GM04504 (cell line): Measurements from ENCODE around the gene SELPLG.
A peak's percentile ranks its signal among the peaks of the same experiment; 100 is the strongest.
"Not testable (repeated sequence)": the region's sequence is repeated elsewhere in the genome, so short reads cannot be mapped to it uniquely, and the experiment has no call there.

Experiments
- DNase-seq: peaks from one replicate; pipeline ENCODE4 v3.0.0-alpha.2; 2012; ENCODE audit warnings: low read depth

The SELPLG gene

GRCh38 chr12:108618953-108619274 lies 14.8 kb downstream of the SELPLG start:
- not testable (repeated sequence) for DNase-seq

GRCh38 chr12:108618079-108618952 lies 15.4 kb downstream of the SELPLG start:
- DNase-seq = no peak

DNA sequence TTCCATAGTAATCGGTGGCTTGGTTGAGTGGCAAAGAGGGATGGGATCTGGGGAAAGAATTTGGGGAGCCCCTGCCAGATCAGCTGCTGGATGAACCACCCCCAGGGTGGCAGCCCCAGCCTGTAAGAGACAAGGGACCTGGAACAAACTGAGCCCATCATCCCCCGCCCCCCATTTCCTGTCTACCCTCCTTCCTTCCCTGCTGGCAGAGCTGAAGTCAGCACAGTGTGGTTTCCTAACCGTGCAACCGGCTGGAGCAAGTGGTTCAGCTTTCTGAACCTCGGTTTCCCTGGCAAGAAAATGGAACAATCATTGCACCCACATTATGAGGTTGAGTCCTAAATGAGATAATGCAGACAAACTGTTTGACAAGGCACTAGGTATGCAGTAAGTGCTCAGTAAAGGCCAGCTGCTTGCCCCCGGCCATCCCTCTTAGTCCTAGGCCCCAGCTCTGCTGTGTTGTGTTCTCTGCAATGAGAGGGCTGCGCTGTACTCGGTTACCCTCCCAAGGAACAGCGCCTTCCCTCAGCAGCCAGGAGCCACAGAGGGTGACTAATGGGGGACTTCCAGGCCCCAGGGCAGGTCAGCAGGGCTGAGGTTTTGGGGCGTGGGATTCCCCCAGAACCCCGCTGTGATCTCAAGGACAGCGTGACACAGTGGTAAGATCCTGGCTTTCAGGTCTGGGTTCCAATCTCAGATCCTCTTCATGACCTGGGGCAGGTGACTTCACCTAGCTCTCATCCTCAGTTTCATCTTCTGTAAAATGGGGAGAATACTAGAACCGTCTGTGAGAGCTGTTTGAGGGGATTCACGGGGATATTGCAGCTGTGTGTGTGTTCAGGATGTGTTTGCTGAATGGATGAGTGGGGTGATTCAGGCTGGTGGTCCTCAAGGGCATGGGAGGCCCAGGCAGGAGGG lies 16.5 kb downstream of the SELPLG start:
- no peak for DNase-seq

- DNase-seq = no peak
These were observed 17.3 kb downstream of the SELPLG start for GRCh38 chr12:108616359-108616758.

- DNase-seq = no peak
These were observed 17.8 kb downstream of the SELPLG start for GRCh38 chr12:108615918-108616317.

DNA sequence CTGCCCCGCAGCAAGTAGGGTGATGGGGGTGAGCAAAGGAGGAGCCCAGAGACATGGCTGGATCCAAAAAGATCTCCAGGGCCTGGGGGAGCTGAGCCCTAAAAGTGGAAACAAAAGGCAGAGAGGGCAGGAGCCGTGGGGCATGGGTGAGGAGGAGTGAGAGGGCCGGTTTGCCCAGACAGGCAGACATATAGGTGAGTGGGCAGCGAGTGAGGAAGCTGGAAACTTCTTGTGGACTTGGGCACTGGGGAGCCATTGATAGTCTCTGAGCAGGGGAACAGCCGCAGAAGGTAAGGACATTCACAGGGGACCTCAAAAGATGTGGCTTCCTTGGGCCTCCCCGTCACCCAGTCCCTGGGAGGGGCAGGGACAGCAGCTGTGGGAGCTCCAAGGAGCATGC lies 19.1 kb downstream of the SELPLG start:
- DNase-seq = no peak

- no peak for DNase-seq
These were observed 19.7 kb downstream of the SELPLG start for GRCh38 chr12:108614041-108614440.

DNA sequence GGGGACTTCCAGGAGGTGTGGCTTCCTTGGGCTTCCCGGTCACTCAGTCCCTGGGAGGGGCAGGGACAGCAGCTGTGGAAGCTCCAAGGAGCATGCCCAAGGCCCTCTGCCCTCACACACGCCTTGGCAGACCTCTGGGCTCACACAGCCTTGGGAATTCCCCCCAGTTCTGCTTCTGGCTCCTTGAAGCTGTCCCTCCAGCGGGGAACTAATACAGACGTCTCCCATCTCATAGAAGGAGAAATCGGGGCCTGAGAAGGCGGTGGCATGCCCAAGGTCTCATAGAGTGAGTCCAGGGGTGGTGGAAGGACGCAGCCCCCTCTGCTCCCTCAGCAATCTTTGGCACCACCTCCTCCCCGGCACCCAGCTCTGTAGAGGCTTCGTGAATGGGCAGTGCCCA lies 20.1 kb downstream of the SELPLG start:
- DNase-seq = no peak

- no peak for DNase-seq
These were observed 20.9 kb downstream of the SELPLG start for GRCh38 chr12:108612788-108613282.

DNA sequence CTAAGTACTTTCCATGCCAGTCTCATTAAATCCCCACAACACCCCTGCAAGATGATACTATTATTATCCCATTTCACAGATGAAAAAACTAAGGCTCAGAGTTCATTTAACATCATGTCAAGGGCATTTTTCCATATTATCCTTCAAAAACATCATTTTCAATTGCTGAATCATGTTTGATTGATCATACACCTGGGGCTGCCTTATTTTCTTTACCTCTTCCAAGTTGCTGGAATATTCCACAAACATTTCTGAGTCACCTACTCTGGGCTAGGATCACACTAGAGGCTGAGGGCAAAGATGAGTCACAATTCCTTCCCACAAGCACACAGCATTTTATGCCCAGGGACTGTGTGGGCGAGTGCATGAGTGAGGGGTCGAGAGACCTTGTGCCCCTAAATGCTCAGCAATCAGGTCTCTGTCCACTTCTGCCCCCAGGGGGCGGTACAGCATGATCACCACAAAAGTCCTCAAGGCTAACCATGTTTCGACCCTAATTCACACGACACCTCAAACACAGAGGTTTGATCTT lies 21.7 kb downstream of the SELPLG start:
- peak; percentile 72 for DNase-seq

GRCh38 chr12:108610856-108611605 lies 22.7 kb downstream of the SELPLG start:
- DNase-seq = no peak

- no peak for DNase-seq
These were observed 23.3 kb downstream of the SELPLG start for GRCh38 chr12:108610336-108610815.

- DNase-seq = peak; percentile 77
These were observed 24.0 kb downstream of the SELPLG start for GRCh38 chr12:108609537-108610335.

DNA sequence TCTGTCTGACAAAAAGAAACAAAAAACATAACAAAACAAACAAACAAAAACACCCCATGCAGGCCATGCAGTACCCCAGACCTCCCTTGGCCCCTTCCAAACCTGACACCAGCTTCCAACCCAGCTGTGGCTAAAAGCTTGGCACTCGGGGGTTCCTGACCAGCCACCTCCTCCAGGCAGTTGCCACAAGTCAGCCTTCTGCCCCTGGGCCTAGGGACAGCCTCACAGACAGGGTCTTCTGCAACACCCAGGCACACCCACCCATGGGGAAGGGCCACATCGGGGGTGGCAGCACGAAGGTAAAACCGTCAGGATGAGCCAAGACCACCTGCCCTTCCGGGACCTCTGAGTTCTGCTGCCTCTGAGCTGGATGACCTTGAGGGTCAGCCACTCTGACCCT lies 25.1 kb downstream of the SELPLG start:
- DNase-seq = no peak

DNA sequence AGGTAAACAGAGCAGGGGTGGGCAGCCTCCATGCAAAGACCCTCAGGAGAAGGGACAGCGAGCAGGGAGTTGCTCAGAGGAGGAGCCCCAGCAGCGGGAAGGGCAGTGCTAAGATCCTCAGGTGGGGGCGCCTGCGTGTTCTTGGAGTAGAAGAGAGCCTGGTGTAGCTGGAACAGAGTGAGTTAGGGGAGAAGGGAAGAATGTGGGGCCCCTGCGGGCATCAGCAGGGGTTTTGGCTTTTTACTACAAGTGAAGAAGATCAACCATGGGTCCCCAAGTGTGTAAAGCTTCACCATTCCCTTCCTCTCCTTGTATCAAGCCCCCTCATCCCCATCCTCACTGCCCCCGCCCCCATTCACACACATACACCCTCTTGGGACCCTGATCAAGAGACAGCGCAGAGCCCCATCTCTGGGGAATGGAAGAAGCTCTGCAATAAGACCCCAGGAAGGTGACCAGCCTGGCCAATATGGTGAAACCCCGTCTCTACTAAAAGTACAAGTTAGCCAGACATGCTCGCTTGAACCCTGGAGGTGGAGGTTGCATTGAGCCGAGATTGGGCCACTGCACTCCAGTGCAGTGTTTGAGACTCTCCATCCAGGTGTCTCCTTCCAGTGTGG lies 25.6 kb downstream of the SELPLG start:
- no peak for DNase-seq

DNA sequence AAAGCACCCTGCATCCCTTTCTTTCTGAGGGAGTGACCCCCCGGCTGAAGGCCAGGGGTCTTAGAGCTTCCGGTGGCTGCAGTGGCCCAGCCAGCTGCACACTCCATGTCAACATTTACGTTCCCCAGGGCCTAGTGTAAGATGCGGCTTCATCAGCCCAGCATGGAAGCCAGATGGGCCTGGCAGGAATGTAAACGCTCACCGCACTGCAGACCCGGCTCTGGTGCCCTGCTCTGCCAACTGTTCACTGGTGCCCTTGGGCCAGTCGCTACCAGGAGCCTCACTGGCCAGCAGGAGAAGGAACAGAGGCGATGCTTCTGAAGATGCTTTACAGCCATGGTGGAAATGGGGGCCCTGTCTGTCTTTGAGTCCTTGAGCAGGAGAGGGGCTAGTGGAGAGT lies 27.2 kb downstream of the SELPLG start:
- no peak for DNase-seq

GRCh38 chr12:108605690-108606406 lies 27.8 kb downstream of the SELPLG start:
- no peak for DNase-seq

DNA sequence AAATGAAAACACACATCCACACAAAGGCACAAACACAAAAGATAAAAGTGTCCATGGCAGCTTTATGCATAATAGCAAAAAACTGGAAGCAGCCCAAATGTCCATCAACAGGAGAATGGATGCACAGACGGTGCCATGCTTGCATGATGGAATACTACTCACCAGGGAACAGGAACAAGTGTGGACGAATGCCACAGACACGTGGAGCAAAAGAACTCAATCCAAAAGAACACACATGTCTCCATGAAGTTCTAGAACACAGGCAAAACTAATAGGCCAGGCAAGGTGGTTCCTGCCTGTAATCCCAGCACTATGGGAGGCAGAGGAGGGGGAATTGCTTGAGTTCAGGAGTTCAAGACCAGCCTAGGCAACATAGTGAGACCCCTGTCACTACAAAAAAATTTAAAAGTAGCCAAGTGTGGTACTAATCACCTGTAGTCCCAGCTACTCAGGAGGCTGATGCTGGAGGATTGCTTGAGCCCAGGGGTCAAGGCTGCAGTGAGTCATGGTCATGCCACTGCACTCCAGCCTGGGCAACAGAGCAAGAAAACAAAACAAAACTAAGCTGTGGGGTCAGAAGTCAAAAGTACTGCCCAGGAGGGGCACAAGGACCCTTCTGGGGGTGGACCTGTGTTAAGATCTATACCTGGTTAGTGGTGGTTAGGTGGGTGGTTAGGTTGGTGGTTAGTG lies 28.5 kb downstream of the SELPLG start:
- no peak for DNase-seq
